ES-I3 (cell line): Measurements from ENCODE around the gene PLXNB3.

Experiments
- H3K36me3 ChIP-seq: 2 replicates; pipeline ENCODE4 v1.6.1; 2013; ENCODE audit warnings: mild to moderate bottlenecking, low read length, control low read depth, moderate library complexity; ENCODE audit not compliant: insufficient read depth
- H3K4me1 ChIP-seq: 2 replicates; pipeline ENCODE4 v1.6.1; 2013; ENCODE audit warnings: mild to moderate bottlenecking, control low read depth, low read length; ENCODE audit not compliant: insufficient read depth
- H3K9ac ChIP-seq: 2 replicates; pipeline ENCODE4 v1.6.1; 2013; ENCODE audit warnings: low read depth, mild to moderate bottlenecking, low read length, moderate library complexity
- H3K9me3 ChIP-seq: 2 replicates; pipeline ENCODE4 v1.6.1; 2013; ENCODE audit warnings: mild to moderate bottlenecking, low read length, moderate library complexity; ENCODE audit not compliant: control insufficient read depth, insufficient read depth

PLXNB3 gene

GRCh38 chrX:153778684-153779101 is 14.6 kb downstream of the PLXNB3 start:
- Histone ChIP-seq H3K4me1 (no peaks in the 10 kb centered on the region), H3K36me3 (no peaks in the 10 kb centered on the region), H3K9me3 (no peaks in the 10 kb centered on the region), H3K9ac (no peak overlapping the region)

- H3K4me1 ChIP-seq = no peaks in the 10 kb centered on the region
These were observed 16.0 kb downstream of the PLXNB3 start for GRCh38 chrX:153779891-153780677.

GRCh38 chrX:153780678-153781427 is 16.8 kb downstream of the PLXNB3 start, which contains the start of gene SRPK3:
Gene SRPK3 (plus strand): TSS chrX:153781041. CDS start chrX:153781087, 46 bp downstream.
- no peaks in the 10 kb centered on the region for H3K4me1 ChIP-seq
- no peak within 1 kb of the TSS for H3K9ac ChIP-seq
- no peaks in the 10 kb centered on the region for H3K36me3 ChIP-seq
- H3K9me3 ChIP-seq = no peaks in the 10 kb centered on the region

More at GRCh38 chrX:153779891-153780677, 16.0 kb downstream of the PLXNB3 start:
- H3K9ac ChIP-seq = no peak overlapping the region
- no peaks in the 10 kb centered on the region for H3K9me3 ChIP-seq
- no peaks in the 10 kb centered on the region for H3K36me3 ChIP-seq

- no peak overlapping the region for H3K9ac ChIP-seq
- H3K36me3 ChIP-seq = no peaks in the 10 kb centered on the region
- H3K4me1 ChIP-seq = no peaks in the 10 kb centered on the region
- no peaks in the 10 kb centered on the region for H3K9me3 ChIP-seq
These were observed 17.5 kb downstream of the PLXNB3 start for GRCh38 chrX:153781428-153782047.

- H3K4me1 ChIP-seq = no peaks in the 10 kb centered on the region
- no peaks in the 10 kb centered on the region for H3K36me3 ChIP-seq
- no peak overlapping the region for H3K9ac ChIP-seq
- H3K9me3 ChIP-seq = no peaks in the 10 kb centered on the region
These were observed 18.3 kb downstream of the PLXNB3 start for GRCh38 chrX:153782313-153782712.

- Histone ChIP-seq H3K4me1 (no peaks in the 10 kb centered on the region), H3K36me3 (no peaks in the 10 kb centered on the region), H3K9ac (no peak overlapping the region), H3K9me3 (no peaks in the 10 kb centered on the region)
These were observed 18.8 kb downstream of the PLXNB3 start for GRCh38 chrX:153782871-153783270.

GRCh38 chrX:153783378-153784013 is 19.4 kb downstream of the PLXNB3 start:
- Histone ChIP-seq H3K4me1 (no peaks in the 10 kb centered on the region), H3K9me3 (no peaks in the 10 kb centered on the region), H3K36me3 (no peaks in the 10 kb centered on the region), H3K9ac (no peak overlapping the region)

- no peak overlapping the region for H3K9ac ChIP-seq
- no peaks in the 10 kb centered on the region for H3K4me1 ChIP-seq
- H3K36me3 ChIP-seq = no peaks in the 10 kb centered on the region
- H3K9me3 ChIP-seq = no peaks in the 10 kb centered on the region
These were observed 20.4 kb downstream of the PLXNB3 start for GRCh38 chrX:153784325-153784967.

- Histone ChIP-seq H3K9ac (no peak overlapping the region), H3K36me3 (no peaks in the 10 kb centered on the region; the same call in 1 of the 2 replicates), H3K4me1 (no peaks in the 10 kb centered on the region), H3K9me3 (no peaks in the 10 kb centered on the region)
These were observed 22.6 kb downstream of the PLXNB3 start for GRCh38 chrX:153786669-153787068.

- H3K9me3 ChIP-seq = no peaks in the 10 kb centered on the region
- no peak overlapping the region for H3K9ac ChIP-seq
- no peaks in the 10 kb centered on the region for H3K4me1 ChIP-seq
- H3K36me3 ChIP-seq = no peaks in the 10 kb centered on the region; the same call in 1 of the 2 replicates
These were observed 25.6 kb downstream of the PLXNB3 start for GRCh38 chrX:153789654-153790053.

GRCh38 chrX:153791104-153791852 is 27.2 kb downstream of the PLXNB3 start:
- Histone ChIP-seq H3K9ac (no peak overlapping the region), H3K9me3 (no peaks in the 10 kb centered on the region), H3K4me1 (no peaks in the 10 kb centered on the region), H3K36me3 (no peaks in the 10 kb centered on the region; the same call in none of the 2 replicates)

GRCh38 chrX:153792368-153792767 is 28.3 kb downstream of the PLXNB3 start:
- no peaks in the 10 kb centered on the region for H3K9me3 ChIP-seq
- no peak overlapping the region for H3K9ac ChIP-seq
- peaks cover 5% of the 10 kb centered on the region for H3K36me3 ChIP-seq
- H3K4me1 ChIP-seq = no peaks in the 10 kb centered on the region

GRCh38 chrX:153793291-153793690 is 29.2 kb downstream of the PLXNB3 start:
- Histone ChIP-seq H3K9ac (peak overlapping the region; percentile 89; the same call in 1 of the 2 replicates), H3K4me1 (no peaks in the 10 kb centered on the region), H3K36me3 (peaks cover 5% of the 10 kb centered on the region), H3K9me3 (no peaks in the 10 kb centered on the region)
